Measurements from ENCODE around the gene CENPF. TPM values are rescaled to one million over a fixed set of nuclear protein-coding genes. Genes with fewer than 3 reads are reported as not detected.
"Not testable (repeated sequence)": the region's sequence is repeated elsewhere in the genome, so short reads cannot be mapped to it uniquely, and the experiment has no call there.

Gene CENPF, protein sequence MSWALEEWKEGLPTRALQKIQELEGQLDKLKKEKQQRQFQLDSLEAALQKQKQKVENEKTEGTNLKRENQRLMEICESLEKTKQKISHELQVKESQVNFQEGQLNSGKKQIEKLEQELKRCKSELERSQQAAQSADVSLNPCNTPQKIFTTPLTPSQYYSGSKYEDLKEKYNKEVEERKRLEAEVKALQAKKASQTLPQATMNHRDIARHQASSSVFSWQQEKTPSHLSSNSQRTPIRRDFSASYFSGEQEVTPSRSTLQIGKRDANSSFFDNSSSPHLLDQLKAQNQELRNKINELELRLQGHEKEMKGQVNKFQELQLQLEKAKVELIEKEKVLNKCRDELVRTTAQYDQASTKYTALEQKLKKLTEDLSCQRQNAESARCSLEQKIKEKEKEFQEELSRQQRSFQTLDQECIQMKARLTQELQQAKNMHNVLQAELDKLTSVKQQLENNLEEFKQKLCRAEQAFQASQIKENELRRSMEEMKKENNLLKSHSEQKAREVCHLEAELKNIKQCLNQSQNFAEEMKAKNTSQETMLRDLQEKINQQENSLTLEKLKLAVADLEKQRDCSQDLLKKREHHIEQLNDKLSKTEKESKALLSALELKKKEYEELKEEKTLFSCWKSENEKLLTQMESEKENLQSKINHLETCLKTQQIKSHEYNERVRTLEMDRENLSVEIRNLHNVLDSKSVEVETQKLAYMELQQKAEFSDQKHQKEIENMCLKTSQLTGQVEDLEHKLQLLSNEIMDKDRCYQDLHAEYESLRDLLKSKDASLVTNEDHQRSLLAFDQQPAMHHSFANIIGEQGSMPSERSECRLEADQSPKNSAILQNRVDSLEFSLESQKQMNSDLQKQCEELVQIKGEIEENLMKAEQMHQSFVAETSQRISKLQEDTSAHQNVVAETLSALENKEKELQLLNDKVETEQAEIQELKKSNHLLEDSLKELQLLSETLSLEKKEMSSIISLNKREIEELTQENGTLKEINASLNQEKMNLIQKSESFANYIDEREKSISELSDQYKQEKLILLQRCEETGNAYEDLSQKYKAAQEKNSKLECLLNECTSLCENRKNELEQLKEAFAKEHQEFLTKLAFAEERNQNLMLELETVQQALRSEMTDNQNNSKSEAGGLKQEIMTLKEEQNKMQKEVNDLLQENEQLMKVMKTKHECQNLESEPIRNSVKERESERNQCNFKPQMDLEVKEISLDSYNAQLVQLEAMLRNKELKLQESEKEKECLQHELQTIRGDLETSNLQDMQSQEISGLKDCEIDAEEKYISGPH (N-terminal part only)
- 78.2 TPM for polyA plus RNA-seq (2013, experiment 1 of 2; ENCODE audit: insufficient read length)
- polyA plus RNA-seq (2013, experiment 2 of 2; ENCODE audit: insufficient read length), result 77.2 TPM

DNA sequence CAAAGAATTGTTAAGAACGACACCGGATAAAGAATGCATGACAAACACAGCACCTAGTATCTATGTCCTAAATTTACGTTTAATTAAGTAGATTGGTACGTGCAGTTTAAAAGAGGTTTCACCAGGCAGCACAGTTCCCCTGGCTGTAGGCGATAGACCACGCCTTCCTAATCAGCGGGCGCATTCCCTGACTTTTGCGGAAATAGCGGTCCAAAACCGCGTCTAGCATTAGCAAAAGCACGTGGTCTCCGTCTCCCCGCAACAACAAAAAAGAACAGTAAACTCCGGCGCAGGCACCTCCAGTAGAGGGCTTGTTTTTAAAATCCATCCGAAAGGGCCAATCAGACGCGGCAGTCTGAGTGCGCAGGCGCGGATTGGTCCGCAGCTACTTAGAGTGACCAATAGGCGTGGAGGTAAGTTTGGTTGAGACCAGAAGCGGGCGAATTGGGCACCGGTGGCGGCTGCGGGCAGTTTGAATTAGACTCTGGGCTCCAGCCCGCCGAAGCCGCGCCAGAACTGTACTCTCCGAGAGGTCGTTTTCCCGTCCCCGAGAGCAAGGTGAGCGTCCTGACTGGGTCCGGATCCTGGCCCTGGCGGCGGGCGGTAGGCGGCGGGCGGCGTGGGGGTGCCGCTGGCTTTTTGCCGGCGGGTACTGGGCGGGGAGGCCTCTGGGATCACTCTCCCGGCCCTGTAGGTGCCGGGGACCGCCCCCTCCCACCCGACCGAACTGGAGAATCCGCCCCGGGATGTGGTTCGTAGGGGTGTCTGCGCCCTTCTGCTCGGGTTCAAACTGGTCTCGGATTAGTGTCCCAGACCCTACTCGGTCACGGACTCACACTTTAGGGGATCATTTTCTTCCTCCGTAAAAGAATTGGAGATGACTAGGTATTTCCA, at the start of gene CENPF:
Gene CENPF (plus strand): TSS at position 432 of the 894 bp plus-strand sequence. CDS start 10,560 bp downstream, outside the sequence.
- peak; percentile 99 for DNase-seq

DNA sequence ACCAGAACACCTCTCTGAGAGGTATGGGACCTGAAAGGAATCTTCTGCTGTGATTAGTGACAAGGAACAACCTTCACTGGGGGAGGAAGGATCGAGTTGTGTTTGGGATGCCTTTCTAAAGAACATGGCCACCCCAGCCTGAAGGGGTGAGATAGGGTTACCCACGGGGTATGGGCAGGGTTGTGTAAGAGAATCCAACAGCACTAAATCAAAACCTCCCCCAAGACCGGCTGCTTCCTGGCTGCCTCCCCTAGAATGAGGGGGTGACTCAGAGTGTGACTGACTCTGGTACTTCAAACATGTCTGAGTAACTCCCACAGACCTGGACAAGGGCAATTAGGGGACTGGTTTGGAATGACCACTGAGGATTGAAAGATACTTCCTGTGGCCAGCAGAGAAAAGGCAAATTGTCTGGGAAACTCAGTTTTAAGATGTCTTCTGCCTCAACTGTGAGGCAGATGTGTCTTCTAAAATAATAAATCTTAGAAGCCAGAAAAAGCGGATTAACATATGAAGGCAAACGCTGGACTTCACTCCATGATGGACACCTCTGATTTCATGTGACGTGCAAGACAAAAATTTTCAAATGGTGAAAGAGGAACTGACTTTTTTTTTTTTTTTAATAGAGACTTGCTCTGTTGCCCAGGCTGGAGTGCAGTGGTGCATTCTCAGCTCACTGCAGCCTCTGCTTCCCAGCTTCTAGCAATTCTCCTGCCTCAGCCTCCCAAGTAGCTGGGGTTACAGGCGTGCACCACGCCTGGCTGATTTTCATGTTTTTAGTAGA, 44.9 kb upstream of the CENPF start:
- peak; percentile 90 for DNase-seq

DNA sequence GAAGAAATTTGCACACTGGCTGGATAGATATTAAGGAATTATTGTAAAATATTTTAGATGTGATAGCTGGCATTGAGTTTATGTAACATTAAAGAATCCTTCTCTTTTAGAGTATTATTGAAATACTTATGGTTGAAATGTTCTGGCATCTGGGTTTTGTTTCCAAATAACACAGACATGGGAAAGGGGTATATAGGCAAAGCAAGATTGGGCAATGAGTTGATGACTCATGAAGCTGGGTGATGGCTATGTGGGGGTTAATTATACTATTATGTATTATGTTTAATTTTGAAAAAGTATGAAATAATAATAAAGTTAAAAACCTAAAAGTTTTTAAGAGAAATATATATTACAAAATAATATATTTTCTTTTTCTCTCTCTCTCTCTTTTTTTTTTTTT, 39.1 kb upstream of the CENPF start:
- DNase-seq, result peak; percentile 48

DNA sequence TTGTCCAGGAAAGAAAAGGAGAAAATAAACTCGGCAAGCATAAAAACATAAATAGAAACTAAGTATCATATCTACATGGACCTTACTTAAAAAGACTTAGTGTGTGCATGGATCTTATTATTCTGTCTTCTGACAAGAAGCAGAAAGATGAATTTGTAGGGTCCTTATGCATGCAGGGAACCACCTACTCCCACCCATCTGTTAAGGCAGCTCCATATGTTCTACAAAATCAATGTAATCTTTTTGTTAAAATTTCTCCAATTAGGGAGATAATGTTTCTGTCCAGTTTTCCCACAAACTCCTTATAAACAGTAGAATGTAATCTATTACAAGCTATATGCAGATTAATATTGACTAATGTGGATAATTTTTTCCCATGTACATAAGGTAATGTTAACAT, 37.7 kb upstream of the CENPF start:
- DNase-seq, result no peak

DNA sequence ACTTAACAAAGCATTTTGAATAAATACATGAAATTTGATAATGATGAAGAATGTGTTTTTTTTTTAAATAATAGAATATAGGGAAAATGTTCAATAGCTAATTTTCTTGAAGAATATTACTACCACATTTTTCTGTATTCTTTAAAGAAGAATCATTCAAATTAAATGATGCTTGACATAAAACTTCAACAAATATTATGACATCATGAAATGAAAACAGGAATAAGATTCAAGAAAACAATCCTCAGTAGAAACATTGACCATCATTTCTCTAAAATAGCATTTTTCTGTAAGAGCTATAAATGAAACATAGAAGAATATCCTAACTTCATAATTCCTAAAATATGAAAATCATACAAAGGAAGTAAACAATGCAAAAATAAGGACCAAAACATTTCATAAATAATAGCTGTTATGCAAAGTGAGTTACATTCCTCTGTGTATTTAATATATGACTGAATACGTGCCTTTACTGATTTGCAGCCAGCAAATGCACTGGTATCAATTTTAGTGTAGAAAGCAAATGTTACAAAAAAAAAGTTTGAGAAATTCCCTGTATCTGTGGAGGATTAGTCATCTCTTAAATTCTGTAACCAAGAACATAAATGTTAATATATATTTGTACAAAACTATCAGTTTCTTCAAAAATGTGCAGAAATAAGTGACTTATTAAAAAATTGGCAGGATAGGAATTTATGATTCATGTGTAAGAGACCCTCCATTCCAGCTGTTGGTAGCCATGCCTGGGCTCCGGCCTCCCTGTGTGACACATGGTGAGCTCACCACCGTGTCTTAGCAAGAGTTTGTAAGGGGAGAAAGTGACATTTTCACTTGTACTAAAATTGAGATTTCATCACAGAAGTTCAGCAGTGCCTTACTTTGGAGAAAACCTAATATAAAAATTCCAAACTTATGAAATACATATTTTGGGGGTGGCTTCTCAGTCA, 36.6 kb upstream of the CENPF start:
- DNase-seq, result peak; percentile 89

DNA sequence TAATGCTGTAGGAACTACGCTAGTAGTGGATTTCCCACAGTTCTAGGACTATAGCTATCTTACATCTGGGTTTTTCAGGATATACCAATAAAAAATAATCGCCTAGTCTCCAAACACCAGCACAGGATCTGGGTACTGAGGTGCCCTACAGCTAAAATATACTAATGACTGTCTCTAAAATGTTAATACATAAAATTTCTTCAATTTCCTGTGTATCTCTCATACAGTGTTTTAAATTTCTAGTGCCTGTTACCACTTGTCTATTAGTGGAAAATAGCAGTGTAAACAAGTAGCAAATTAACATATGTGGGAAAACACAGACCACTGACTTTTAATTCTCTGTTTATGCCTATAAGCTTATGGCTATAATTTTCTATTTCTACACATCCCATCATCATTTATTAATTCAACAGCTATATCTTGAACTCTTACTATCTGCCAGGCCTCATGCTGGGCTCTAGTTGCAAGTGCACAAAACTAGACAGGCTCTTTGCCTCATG, 35.5 kb upstream of the CENPF start:
- no peak for DNase-seq

DNA sequence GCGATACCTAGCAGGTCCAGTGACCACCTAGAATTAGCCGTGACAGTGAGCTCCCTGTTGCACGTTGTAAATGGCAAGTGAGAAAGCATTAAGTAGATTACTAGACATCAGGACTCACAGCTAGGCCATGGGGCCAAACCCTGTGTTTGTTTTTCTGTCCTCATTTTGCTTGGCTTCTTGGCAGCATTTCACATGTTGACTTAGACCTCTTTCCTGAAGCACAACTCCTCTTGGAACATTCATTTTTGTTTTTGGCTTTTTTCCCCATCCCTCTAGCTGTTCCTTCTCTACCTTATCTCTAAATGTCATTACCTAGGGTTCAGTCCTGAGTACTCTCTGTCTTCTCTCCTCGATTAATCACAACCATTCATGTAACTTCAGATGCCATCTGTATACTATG, 34.7 kb upstream of the CENPF start:
- no peak for DNase-seq

DNA sequence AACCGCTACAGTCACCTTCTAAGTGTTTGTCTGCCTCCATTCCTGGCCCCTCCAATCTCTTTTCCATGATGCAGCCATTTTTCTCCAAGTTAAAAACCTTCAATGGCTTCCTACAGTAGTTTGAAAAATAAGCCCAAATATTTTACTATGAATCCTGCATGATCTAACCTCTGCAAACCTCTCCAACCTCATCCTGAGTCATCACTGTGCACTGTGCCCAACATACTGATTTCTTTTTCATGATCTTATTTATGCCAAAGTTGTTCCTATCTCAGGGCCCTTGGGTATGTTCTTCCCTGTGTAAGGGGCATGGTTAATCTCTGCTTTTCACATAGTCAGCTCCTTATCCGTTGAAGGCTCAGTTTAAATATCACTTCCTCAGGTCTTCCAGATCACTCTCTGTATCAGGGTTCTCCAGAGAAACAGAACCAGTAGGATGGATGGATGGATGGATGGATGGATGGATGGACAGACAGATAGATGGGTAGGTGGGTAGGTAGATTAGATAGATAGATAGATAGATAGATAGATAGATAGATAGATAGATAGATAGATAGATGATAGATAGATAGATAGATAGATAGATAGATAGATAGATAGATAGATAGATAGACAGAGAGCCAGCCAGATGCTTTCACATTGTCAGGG, 33.5 kb upstream of the CENPF start:
- peak; percentile 65 for DNase-seq

DNA sequence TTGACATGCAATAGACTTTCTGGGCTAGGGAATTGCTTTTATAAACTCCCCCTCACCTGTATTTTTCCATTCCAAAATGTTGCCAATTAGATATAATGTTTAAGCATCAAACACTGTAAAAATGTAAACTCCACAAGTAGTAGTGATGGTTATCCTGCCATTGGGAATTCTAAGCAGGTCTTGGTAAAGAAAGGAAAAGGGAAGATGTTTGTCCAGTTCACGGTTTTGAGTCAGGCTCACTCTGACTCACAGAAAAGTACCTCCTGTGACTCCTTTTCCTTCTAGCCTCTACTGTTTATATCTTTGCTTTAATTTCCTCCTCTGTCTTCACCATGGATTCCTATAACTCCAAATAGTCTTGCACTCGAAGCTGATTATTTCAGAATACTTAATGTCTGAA, 32.6 kb upstream of the CENPF start:
- DNase-seq, result peak; percentile 59

DNA sequence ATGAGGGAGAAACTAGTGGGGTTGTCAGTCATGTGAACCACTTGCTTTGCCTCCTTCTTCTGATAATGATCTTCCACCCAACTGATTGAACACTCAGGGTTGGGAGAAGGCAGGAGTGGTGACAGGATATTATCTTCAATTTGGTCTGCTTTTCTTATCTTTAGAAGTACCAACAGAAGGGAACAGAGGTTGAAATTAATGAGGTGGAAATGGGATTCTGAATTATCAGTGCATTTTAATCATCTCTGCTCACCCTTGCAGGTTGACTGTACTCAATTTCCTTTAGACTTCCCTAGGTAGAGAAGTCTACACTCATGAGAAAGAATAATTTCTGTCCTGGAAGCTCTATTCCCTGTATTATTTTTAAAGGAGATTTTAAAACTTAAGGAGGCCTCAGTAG, 31.7 kb upstream of the CENPF start:
- DNase-seq, result no peak

DNA sequence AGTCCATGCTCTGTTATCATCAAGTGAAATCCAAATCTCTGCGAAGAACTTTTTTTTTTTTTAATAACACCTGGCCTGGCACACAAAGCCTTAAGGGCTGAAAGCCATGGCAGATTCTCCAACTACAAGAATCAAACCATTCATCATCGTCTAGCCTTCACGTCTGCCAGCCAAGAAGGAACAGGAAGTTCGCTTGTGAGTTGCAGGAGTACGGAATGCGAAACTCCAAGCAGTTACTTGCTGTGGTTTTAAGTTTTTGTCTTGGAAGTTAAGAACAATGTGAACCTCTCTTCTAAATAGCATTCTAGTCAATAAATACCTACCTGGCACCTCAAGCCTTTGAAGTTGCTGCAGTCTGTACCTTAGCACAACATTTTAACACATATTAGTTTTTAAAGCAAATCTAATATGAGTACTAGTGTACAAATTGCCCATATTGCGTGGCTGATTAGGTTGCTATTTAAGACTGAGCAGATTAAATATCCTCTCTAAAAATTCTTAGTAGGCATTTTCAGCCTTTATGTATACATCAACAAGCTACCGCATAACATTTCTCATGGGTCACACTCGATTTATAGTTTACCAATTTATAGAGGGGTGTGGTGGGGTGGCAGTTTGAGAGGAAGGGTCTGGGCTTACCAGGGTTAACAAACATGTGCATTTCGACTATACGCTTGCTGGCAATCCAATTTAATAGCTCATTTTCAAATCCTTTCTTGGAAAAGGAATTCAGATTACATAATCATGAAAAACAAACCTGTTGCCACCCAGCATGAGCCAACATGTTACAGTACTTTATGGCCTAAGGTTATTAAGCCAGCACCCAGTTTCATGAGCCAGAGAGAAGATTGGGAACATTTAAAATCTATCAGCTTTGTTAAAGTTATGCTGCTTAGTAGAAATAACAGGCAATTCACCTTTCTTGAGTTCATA, 29.3 kb upstream of the CENPF start:
- peak; percentile 45 for DNase-seq

DNA sequence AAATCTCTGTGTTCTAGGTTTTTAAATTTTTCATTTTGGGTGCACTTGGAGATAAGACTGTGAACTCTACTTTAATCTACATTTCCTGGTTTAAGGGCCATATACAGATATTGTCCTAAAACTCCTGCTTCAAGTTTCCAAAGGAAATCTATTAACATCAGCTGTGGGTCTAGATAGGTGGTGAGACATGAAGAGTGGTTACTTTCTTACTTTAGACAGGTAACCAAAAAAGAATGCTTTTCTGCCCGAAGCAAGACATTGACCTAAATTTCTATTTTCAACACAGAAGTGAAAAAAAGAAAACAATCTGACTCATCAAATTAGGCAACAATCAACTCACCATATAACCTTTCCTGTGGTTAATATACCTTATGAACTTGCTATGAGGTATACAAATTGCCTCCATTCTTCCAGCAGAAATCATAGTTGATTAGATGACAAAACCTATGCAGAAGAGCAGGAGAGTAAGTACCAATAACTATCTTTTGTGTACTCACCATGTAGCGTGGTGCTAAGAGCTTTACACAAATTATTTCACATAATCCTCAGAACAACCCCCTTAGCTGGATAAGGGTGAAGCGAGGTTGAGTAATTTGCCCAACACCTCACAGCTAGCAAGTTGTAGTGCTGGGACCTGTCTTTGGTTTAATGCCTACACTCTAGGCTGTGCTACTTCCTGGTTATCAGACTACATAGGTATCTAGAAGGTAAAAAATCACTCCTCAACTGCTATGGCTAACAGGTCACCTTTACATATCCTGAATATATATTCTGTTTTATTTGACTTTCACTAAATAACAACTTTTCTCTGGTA, 28.2 kb upstream of the CENPF start:
- no peak for DNase-seq

DNA sequence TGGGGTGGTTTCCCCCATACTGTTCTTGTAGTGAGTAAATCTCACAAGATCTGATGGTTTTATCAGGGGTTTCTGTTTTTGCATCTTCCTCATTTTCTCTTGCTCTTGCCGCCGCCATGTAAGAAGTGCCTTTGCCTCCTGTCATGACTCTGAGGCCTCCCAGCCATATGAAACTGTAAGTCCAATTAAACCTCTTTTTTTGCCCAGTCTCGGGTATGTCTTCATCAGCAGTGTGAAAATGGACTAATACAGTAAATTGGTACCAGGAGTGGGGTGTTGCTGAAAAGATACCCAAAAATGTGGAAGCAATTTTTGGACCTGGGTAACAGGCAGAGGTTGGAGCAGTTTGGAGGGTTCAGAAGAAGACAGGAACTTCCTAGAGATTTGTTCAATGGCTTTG, 26.9 kb upstream of the CENPF start:
- not testable (repeated sequence) for DNase-seq

DNA sequence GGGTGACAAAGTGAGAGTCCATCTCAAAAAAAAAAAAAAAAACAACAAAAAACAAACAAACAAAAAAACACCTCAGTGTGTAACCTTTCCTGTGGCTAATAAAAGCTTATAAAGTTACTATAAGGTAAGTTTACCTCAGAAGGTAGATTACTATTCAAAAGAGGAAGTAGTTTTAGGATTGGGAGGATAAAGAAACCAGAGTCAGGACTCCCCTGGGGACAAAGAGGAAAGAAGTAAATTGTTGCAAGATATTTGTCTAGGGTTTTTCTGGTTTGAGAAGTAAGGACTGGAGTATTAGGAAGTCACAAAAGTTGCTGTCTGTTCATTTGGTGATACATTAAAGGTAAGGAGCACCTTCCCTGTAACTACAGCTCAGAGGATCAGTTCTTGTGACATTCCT, 23.8 kb upstream of the CENPF start:
- no peak for DNase-seq

DNA sequence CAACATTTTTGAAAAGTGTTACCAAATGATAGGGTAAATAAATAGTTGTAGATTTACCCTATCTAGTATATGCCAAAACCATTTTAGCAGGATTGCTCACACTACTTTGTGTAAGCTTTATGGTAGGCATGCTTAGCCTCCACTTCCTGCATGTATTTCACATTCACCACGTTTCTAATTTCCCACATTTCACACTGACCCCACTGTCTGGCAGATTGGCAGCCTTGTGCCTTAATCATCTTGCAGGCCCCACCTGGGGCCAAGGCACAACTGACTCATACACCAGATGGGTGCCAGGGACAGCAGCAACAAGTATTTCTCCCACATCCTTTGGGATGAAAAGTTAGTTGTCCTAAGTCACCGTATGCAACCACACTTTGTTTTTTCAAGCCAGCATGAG, 21.2 kb upstream of the CENPF start:
- peak; percentile 86 for DNase-seq

DNA sequence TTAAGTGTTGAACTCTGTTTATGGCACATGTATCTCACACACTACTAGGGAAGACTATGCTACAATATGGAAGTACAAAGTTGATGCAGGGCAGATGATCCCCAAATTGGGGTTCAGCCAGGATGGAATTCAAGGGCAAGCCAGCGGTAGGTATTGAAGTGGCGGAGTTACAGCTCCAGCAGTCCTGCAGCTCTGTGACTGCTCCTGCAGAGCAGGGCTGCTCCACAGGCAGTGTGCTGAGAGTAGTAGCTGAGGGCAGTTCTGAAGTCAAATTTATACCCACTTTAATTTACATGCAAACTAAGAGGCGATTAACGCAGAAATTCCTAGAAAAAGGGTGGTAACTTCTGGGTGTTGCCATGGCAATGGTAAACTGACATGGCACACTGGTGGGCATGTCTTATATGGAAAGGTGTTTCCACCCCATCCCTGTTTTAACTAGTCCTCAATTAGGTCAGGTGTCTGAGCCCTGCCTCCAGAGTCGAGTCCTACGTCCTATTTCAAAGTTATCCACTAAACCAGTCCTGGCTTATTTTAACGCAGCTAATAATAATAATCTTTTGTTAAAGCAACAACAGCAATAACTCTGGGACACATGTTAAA, 20.6 kb upstream of the CENPF start:
- DNase-seq, result no peak

Data from fibroblast of skin of abdomen (primary cell).